ENCODE measurements around the gene TRPV2.
"Not testable (repeated sequence)": the region's sequence is repeated elsewhere in the genome, so short reads cannot be mapped to it uniquely, and the experiment has no call there.

Gene TRPV2

GRCh38 chr17:16435925-16436886 lies 20.8 kb downstream of the TRPV2 start:
- DNase-seq, result no peak

- DNase-seq, result no peak
These were observed 21.7 kb downstream of the TRPV2 start for GRCh38 chr17:16437083-16437482.

GRCh38 chr17:16438173-16438556 lies 22.8 kb downstream of the TRPV2 start:
- DNase-seq, result no peak

GRCh38 chr17:16438557-16439302 lies 23.4 kb downstream of the TRPV2 start:
- DNase-seq, result peak; percentile 75 to 100 (median 97)

GRCh38 chr17:16439303-16439791 lies 24.0 kb downstream of the TRPV2 start:
- DNase-seq, result peak in 2 of 56 donors; percentile 40 to 46

- no peak for DNase-seq
These were observed 24.5 kb downstream of the TRPV2 start for GRCh38 chr17:16439811-16440351.

- not testable (repeated sequence) for DNase-seq
These were observed 25.0 kb downstream of the TRPV2 start for GRCh38 chr17:16440354-16440753.

GRCh38 chr17:16440901-16441629 lies 25.7 kb downstream of the TRPV2 start:
- no peak for DNase-seq

GRCh38 chr17:16442141-16442540 lies 26.8 kb downstream of the TRPV2 start:
- DNase-seq, result no peak

GRCh38 chr17:16442594-16443510 lies 27.5 kb downstream of the TRPV2 start:
- no peak for DNase-seq

GRCh38 chr17:16443511-16444257 lies 28.3 kb downstream of the TRPV2 start:
- no peak for DNase-seq

GRCh38 chr17:16444258-16444886 lies 29.0 kb downstream of the TRPV2 start:
- DNase-seq, result peak in 1 of 56 donors; percentile 19

- no peak for DNase-seq
These were observed 31.1 kb downstream of the TRPV2 start for GRCh38 chr17:16446338-16446983.

GRCh38 chr17:16447676-16448075 lies 32.3 kb downstream of the TRPV2 start:
- DNase-seq, result no peak

GRCh38 chr17:16448490-16448889 lies 33.1 kb downstream of the TRPV2 start:
- DNase-seq, result no peak

- DNase-seq, result no peak
These were observed 33.8 kb downstream of the TRPV2 start for GRCh38 chr17:16449121-16449570.

- DNase-seq, result no peak
These were observed 34.7 kb downstream of the TRPV2 start for GRCh38 chr17:16450028-16450427.

- not testable (repeated sequence) for DNase-seq
These were observed 36.9 kb downstream of the TRPV2 start for GRCh38 chr17:16452268-16452667.

All from amygdala (tissue), 56 donors.